Duodenal mucosa (tissue), 2 donors: Measurements from ENCODE around the gene AUNIP.

Source experiments
- H3K27ac ChIP-seq: one replicate; pipeline ENCODE4 v1.7.0; 2013; ENCODE audit warnings: low read depth, low read length
- H3K27me3 ChIP-seq, 2 donors: one replicate each; pipeline ENCODE4 v1.7.0; 2013; ENCODE audit warnings: low read length in 2 of 2, control low read depth in 1 of 2; ENCODE audit not compliant: insufficient read depth in 2 of 2, control insufficient read depth in 1 of 2
- H3K36me3 ChIP-seq, 2 donors: one replicate each; pipeline ENCODE4 v1.7.0; 2013; ENCODE audit warnings: low read length in 2 of 2, control low read depth in 1 of 2; ENCODE audit not compliant: insufficient read depth in 2 of 2, control insufficient read depth in 1 of 2
- H3K4me1 ChIP-seq, 2 donors: one replicate each; pipeline ENCODE4 v1.7.0; 2013; ENCODE audit warnings: low read length in 2 of 2, control low read depth in 1 of 2; ENCODE audit not compliant: insufficient read depth in 2 of 2, control insufficient read depth in 1 of 2
- H3K4me3 ChIP-seq, 2 donors: one replicate each; pipeline ENCODE4 v1.7.0; 2013; ENCODE audit warnings: low read length in 2 of 2, low read depth in 1 of 2
- H3K9ac ChIP-seq, 2 donors: one replicate each; pipeline ENCODE4 v1.7.0; 2013; ENCODE audit warnings: low read length in 2 of 2, low read depth in 1 of 2
- H3K9me3 ChIP-seq, 2 donors: one replicate each; pipeline ENCODE4 v1.7.0; 2013; ENCODE audit warnings: low read length in 2 of 2, control low read depth in 1 of 2; ENCODE audit not compliant: control insufficient read depth in 1 of 2

The AUNIP gene

DNA sequence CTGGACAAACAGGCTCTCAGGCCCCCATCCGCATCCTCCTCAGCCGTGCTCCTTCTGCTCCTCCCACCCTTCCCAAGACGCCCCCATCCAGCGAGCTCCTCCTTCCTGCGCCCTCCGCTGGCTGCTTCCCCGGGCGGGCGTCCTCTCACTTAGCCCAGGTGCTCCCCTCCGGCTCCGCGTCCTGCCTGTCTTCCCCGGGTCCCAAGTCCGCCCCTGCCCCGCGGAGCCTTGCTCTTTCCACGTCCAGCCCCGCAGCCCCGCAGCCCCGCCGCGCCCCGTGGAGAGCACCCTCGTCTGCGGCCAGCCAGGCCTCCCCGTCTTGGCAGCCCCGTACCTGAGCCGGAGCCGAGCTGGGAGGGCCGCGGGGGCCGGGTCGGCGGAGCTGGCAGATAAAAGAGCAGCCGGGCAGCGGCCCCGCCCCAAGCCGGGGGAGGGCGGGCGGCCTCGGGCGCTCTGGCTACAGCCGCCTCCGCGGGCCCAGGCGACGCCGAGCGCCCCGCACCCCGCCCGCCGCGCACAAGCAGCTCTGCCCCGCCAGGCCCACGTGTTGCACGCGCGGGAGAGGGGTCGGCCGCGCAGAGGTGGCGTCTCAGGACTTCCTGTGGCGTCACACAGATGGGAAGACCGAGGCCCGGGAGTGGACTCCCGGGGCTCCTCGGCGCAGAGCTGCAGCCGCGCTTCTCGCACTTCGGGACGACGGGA is 16.0 kb upstream of the AUNIP start, which contains the start of gene PAQR7:
TSS of gene PAQR7 (minus strand) at position 555 of the 702 bp plus-strand sequence. CDS start 11,869 bp downstream, outside the sequence.
- Histone ChIP-seq H3K4me1 (peaks cover 63 to 64% of the 10 kb centered on the region in 2 donors), H3K36me3 (peaks cover 0 to 3% of the 10 kb centered on the region in 2 donors), H3K9me3 (no peaks in the 10 kb centered on the region), H3K9ac (peak within 1 kb of the TSS; percentile 75 to 78), H3K27me3 (no peaks in the 10 kb centered on the region), H3K27ac (peak within 1 kb of the TSS; percentile 52), H3K4me3 (peak within 1 kb of the TSS; percentile 67 to 82)

DNA sequence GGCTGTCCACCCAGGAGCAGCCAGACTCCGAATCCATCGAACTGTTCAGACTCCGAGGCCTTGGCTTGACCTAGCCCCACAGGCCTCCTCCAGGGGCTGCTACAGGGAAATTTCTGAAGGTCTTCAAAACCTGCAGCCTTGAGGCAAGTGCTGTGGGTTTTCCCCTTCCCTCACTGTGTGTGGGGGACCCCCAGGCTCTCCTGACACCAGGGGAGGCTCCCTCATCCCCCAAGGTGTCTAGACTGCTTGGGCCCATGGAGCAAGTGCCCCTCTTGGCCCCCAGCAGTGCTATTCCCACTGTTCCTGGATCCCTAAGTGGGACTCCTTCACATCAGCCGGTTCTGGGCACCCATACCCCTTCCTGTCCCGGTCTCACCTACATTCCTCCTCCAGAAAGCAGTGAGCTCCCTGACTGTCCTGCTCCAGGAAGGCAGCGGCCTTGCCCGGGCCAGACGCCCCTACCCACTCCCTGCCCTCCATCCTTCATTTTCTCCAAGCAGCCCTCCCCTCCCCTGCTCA is 15.4 kb upstream of the AUNIP start:
- Histone ChIP-seq H3K4me3 (peak overlapping the region; percentile 67 to 82), H3K36me3 (peaks cover 0 to 8% of the 10 kb centered on the region in 2 donors), H3K27me3 (no peaks in the 10 kb centered on the region), H3K4me1 (peaks cover 63 to 64% of the 10 kb centered on the region in 2 donors), H3K9ac (peak overlapping the region; percentile 75 to 78), H3K27ac (peak overlapping the region; percentile 52), H3K9me3 (no peaks in the 10 kb centered on the region)

DNA sequence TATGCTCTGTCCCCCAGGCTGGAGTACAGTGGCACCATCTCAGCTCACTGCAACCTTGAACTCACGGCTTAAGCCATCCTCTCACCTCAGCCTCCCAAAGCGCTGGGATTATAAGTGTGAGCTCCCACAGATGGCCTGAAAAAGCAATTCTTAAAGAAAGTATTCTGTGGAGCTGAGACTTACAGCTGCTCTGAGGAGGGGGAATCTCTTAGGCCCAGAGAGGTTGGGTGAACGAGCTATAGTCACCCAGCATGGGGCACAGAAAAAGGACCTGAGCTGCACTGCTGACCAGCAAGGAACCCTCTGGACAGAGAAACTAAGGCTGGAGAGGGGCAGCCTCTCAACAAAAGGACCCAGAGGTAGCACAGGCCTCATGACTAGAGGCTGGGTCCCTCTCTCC is 15.0 kb upstream of the AUNIP start:
- H3K27ac ChIP-seq, result no peak overlapping the region
- no peaks in the 10 kb centered on the region for H3K9me3 ChIP-seq
- peaks cover 0 to 8% of the 10 kb centered on the region in 2 donors for H3K36me3 ChIP-seq
- peaks cover 59 to 61% of the 10 kb centered on the region in 2 donors for H3K4me1 ChIP-seq
- H3K27me3 ChIP-seq, result no peaks in the 10 kb centered on the region
- H3K4me3 ChIP-seq, result peak overlapping the region; percentile 67 to 82
- peak overlapping the region; percentile 75 to 78 for H3K9ac ChIP-seq

DNA sequence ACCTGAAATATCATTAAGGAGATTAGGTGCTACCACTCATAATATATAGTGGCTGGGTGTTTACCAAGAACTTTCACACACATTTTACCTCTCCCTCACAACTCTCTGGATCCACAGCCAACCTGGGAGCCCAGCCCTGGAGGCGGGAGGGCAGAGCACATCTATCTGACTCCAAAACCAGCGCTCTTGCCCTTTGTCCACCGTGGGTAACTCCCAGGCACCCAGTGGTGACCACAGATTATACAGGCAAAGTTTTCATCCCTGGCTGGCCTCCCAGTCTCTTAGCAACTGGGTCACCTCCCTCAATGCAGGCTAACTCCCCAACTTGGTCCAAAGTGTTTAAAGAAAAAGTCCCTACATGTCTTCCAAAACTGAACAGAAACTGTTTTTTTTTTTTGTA is 13.9 kb upstream of the AUNIP start:
- Histone ChIP-seq H3K4me3 (peak overlapping the region in 1 of 2 donors; percentile 28), H3K9me3 (no peaks in the 10 kb centered on the region), H3K27me3 (no peaks in the 10 kb centered on the region), H3K4me1 (peaks cover 57% of the 10 kb centered on the region in 2 donors), H3K36me3 (peaks cover 0 to 8% of the 10 kb centered on the region in 2 donors), H3K9ac (peak overlapping the region in 1 of 2 donors; percentile 18), H3K27ac (no peak overlapping the region)

DNA sequence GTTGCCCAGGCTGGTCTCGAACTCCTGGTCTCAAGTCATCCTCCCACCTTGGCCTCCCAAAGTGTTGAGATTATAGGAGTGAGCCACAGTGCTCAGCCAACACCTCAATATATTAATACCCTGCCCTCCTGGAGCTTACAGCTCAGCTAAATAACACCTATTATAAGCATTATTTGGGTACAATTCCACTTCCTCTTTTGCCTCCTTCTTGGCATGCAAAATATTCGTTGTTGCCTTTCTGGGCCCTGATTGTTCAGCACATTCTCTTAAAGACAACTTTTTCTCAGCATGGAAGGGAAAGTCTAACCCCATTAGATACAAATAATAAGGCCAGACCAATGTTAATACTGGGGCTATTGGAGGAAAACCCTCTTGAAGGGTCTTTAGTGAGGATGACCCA is 13.5 kb upstream of the AUNIP start:
- H3K4me1 ChIP-seq, result peaks cover 61% of the 10 kb centered on the region in 2 donors
- no peak overlapping the region for H3K27ac ChIP-seq
- no peaks in the 10 kb centered on the region for H3K27me3 ChIP-seq
- no peaks in the 10 kb centered on the region for H3K9me3 ChIP-seq
- H3K36me3 ChIP-seq, result peaks cover 0 to 8% of the 10 kb centered on the region in 2 donors
- H3K9ac ChIP-seq, result peak overlapping the region in 1 of 2 donors; percentile 18
- peak overlapping the region in 1 of 2 donors; percentile 28 for H3K4me3 ChIP-seq

DNA sequence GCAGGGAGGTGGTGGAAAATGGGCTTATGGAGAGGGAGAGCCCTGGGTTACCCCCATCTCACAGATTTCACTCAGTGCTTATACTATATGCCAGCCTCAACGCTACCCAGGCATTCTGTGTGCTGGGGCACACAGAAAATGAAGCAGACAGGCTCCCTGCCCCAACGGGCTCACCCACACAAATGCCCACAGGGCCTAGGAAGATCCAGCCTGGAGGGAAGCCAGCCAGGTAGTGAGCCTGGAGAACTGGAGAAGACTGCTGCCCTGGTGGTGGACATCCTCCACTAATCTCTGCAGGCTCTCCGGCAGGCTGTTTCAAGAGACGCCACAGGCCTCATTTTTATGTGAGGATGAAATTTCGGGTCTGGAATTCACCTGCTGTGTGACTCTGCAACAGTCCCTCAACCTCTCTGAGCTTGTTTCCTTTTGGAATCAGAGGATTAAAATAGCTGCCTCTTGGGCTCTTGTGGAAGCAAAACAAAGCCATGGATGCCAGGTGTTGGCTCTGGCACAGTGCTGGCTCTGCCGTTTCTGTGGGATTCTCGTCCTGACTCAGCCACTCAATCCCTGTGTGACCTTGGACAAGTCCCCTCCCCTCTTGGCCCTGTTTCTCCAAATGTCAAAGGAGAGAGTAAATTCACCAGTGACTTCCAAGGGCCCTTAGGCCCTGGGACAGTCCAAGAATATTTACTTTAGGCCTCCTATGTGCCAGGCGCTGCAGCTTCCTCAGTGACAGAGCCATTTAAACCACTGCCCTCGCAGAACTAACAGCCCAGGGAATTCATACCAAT is 12.6 kb upstream of the AUNIP start:
- H3K36me3 ChIP-seq, result peaks cover 0 to 8% of the 10 kb centered on the region in 2 donors
- H3K9ac ChIP-seq, result peak overlapping the region in 1 of 2 donors; percentile 44
- H3K4me3 ChIP-seq, result peak overlapping the region; percentile 21 to 45
- H3K9me3 ChIP-seq, result no peaks in the 10 kb centered on the region
- no peaks in the 10 kb centered on the region for H3K27me3 ChIP-seq
- no peak overlapping the region for H3K27ac ChIP-seq
- peaks cover 65 to 67% of the 10 kb centered on the region in 2 donors for H3K4me1 ChIP-seq

DNA sequence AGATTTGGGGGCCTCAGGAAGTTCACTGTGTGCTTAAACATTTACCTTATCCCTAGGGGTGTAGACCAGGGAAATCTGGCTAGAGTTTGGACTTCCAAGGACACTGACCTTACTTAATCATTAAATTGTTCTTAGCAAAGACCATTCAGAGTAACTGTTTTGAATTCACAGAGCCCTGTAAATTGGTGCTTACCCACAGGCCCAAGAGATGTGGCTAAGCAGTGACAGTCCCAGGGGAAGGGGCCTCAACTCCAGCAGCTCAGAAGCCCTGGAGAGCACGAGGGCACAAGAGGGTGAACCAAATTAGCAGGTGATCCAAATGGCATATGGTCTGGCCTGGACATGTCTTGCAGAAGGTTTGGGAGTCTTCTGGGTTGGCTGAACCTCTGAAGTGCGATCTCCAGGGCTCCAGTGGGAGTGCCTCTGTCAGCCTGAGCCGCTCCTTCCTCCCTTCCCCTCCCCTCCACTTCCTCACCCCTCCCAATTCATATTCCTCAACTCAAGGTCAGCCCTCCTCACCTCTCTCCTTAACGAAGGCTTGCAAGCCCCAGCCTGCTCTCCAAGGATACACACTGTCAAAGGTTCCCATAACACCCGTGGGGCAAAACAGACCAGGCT is 11.9 kb upstream of the AUNIP start:
- Histone ChIP-seq H3K27ac (no peak overlapping the region), H3K4me1 (peaks cover 64 to 71% of the 10 kb centered on the region in 2 donors), H3K4me3 (peak overlapping the region; percentile 21 to 45), H3K27me3 (no peaks in the 10 kb centered on the region), H3K9me3 (no peaks in the 10 kb centered on the region), H3K36me3 (peaks cover 0 to 8% of the 10 kb centered on the region in 2 donors), H3K9ac (peak overlapping the region in 1 of 2 donors; percentile 44)

DNA sequence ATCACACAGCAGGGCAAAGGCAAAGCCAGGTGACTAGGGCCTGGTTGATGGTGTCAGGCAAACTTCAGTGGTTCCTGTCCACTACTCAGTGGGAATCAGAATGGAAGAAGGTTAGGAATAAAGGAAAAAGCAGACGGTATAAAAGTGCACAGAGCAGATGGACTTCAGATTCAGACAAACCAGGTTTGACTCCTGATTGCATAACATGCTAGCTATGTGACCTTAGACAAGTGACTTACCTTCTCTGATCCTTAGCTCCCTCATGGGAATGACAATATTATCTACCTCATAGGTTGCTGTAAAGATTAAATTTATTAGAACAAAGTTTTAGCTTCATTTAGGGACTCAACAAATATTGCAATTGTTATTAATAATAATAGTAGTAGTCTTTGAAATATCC is 11.4 kb upstream of the AUNIP start:
- Histone ChIP-seq H3K27ac (no peak overlapping the region), H3K9ac (peak overlapping the region; percentile 21 to 44), H3K36me3 (peaks cover 0 to 8% of the 10 kb centered on the region in 2 donors), H3K4me1 (peaks cover 63 to 68% of the 10 kb centered on the region in 2 donors), H3K4me3 (no peak overlapping the region), H3K9me3 (no peaks in the 10 kb centered on the region), H3K27me3 (no peaks in the 10 kb centered on the region)

DNA sequence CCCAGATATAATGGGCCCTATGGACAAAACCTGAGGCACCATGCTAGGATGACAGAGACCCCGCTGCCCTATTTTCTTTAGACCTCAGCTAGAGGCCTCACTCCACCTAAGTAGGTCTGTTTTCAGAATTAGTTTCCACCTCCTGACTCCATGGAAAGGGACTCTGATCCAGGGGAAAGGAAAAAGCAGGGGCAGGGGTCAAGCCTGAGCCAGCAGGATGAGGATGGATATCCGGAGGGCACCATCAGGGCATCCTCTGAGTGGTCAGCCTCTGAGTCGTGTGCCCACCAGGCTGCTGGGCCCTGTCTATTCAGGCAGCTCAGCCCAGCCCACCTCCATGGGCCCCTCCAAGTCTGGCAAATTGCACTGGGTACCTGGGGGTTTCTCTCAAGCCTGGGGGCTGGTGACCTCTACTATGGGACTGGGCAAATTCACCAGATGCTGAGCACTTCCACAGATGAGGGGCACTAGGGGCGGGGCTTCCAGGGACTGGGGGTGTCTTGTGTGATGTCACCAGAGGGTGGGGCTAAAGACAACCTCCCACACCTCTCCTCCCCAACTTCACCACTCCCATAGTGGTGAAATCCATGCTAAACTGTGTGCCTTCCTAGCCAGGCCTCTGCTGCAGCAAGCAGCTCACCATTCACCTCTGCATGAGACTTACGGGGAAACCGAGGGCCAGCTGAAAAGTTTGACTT is 10.8 kb upstream of the AUNIP start:
- Histone ChIP-seq H3K27ac (no peak overlapping the region), H3K9me3 (no peaks in the 10 kb centered on the region), H3K27me3 (no peaks in the 10 kb centered on the region), H3K4me1 (peaks cover 63 to 68% of the 10 kb centered on the region in 2 donors), H3K4me3 (no peak overlapping the region), H3K9ac (peak overlapping the region in 1 of 2 donors; percentile 21), H3K36me3 (peaks cover 0 to 8% of the 10 kb centered on the region in 2 donors)
